Middle frontal gyrus (tissue), 1 donor: ENCODE results near the gene PLD4.
"Not testable (repeated sequence)": the region's sequence is repeated elsewhere in the genome, so short reads cannot be mapped to it uniquely, and the experiment has no call there.

Experiments used
- DNase-seq: peaks from one replicate; pipeline ENCODE4 v3.0.0-alpha.2; 2015; ENCODE audit warnings: low spot score; ENCODE audit errors: extremely low spot score

Gene PLD4

DNA sequence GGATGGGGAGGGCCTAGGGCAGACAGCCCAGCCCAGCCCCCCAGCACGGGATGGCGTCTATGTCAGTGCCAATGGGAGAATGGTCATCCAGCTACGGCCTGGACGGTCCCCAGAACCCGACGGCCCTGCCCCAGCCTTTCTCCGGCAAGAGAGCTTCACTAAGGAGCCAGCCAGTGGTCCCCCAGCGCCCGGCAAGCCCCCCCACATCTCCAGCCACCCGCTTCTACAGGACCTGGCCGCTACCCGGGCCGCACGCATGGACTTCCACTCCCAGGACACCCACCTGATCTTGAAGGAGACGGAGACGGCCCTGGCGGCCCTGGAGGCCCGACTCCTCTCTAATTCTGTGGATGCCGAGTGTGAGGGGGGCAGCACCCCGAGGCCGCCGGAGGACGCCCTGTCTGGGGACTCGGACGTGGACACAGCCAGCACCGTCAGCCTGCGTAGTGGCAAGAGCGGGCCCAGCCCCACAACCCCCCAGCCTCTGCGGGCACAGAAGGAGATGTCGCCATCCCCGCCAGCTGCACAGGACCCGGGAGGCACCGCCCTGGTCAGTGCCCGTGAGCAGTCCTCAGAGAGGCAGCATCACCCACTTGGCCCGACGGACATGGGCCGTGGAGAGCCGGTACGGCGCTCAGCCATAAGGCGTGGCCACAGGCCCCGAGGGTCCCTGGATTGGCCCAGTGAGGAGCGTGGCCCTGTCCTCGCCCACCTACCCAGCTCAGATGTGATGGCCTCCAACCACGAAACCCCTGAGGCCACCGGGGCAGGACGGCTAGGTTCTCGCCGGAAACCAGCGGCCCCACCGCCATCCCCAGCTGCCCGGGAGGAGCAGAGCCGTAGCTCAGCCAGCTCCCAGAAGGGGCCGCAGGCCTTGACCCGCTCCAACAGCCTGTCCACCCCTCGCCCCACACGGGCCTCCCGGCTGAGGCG, 37.7 kb upstream of the PLD4 start:
- no peak for DNase-seq

GRCh38 chr14:104887623-104888488, 36.8 kb upstream of the PLD4 start:
- no peak for DNase-seq

GRCh38 chr14:104888489-104889374, 35.9 kb upstream of the PLD4 start:
- DNase-seq: no peak

DNA sequence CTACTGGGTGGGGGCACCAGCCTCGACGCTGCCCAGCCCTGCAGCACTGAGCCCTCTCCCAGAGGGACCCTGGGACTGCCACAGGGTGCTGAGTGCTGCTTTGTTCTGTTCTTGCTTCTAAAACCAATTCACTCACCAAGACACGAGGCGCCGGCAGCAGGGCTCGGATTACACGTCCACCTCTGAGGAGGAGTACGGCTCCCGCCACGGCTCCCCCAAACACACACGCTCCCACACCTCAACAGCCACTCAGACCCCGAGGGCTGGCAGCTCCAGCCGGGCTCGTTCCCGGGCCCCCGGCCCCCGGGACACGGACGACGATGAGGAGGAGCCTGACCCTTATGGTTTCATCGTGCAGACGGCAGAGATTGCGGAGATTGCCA, 35.3 kb upstream of the PLD4 start:
- no peak for DNase-seq

DNA sequence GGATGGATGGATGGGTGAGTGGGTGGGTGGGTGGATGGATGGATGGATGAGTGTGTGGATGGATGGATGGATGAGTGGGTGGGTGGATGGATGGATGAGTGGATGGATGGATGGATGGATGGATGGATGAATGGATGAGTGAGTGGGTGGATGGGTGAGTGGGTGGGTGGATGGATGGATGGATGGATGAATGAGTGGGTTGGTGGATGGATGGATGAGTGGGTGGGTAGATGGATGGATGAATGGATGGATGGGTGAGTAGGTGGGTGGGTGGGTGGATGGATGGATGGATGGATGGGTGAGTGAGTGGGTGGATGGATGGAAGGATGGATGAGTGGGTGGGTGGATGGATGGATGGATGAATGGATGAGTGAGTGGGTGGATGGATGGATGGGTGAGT, 34.4 kb upstream of the PLD4 start:
- not testable (repeated sequence) for DNase-seq

- no peak for DNase-seq
These were observed 33.5 kb upstream of the PLD4 start for GRCh38 chr14:104891121-104891551.

- no peak for DNase-seq
These were observed 32.8 kb upstream of the PLD4 start for GRCh38 chr14:104891664-104892530.

- DNase-seq: no peak
These were observed 31.9 kb upstream of the PLD4 start for GRCh38 chr14:104892531-104893434.

DNA sequence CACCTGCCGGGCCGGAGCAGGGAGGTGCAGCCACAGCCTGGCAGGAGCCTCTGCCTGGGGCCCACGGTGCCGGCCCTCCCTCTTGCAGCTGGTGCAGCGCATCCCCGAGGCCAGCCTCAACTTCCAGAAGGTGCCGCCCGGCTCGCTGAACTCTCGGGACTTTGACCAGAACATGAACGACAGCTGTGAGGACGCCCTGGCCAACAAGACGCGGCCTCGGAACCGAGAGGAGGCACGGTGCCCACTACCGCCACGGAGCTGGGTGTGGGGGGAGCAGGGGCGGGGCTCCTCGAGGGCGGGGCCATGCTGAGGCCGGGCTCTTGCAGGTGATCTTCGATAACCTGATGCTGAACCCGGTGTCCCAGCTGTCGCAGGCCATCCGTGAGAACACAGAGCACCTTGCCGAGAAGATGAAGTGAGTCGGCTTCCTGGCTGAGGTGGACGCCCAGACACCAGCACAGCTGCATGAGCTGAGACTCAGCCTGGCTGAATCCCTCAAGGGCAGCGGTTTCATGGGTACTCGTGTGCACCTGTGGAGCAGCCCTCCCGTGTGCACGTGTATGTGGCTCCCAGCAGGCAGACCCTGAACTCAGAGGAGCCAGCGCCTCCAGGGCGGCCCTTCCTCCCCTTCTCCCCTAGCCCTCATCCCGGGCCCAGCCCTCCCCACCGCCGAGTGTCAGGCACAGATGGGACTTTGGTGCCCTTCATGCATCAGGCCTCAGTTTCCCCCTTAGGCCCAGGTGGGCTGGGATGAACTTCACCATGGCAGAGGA, 31.1 kb upstream of the PLD4 start:
- DNase-seq: no peak

- DNase-seq: no peak
These were observed 30.1 kb upstream of the PLD4 start for GRCh38 chr14:104894331-104895206.

GRCh38 chr14:104895207-104895785, 29.4 kb upstream of the PLD4 start:
- DNase-seq: no peak

- no peak for DNase-seq
These were observed 28.7 kb upstream of the PLD4 start for GRCh38 chr14:104895786-104896661.

GRCh38 chr14:104897330-104898194, 27.1 kb upstream of the PLD4 start:
- DNase-seq: no peak

- DNase-seq: no peak
These were observed 26.5 kb upstream of the PLD4 start for GRCh38 chr14:104898195-104898558.

GRCh38 chr14:104898870-104899510, 25.7 kb upstream of the PLD4 start:
- no peak for DNase-seq
